Measurements from ENCODE around the gene CASP8AP2. TPM values are rescaled to one million over a fixed set of nuclear protein-coding genes. Genes with fewer than 3 reads are reported as not detected.

Gene CASP8AP2
- total RNA-seq, 4 donors from 2014 or later: 14.1 to 22.0 (median 17.9) TPM

DNA sequence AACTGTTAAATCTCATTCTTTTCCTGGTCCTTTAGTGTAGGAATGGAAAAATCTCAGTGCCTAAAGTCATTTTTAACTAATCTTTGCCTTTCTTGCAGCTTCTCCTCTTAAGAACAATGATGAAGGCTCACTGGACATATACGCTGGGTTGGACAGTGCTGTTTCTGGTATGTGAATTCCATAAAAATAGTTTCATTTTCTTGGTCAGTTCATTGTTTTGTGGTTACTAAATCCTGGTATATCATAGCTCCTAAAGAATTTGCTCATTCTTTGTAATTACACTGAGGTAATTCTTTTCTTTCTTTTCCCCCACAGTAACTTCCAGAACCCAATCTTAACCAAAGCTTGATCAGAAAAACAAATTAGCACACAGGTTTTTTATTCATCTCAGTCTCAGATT is 23.4 kb downstream of the CASP8AP2 start:
- H3K27ac ChIP-seq (replicated peaks in 1 of 4): no peak overlapping the region
- DNase-seq (ENCODE audit: extremely low spot score): no peak
- peaks cover 51 to 94% (median 70%) of the 10 kb centered on the region in 4 donors for H3K36me3 ChIP-seq
- intact Hi-C loops (cut with DNase I): no loop called here
- TF ChIP-seq POLR2A (IDR thresholded peaks at IDR 0.05; ENCODE audit: low read depth): no peak
- no peak for TF ChIP-seq EP300 (IDR thresholded peaks at IDR 0.05)
- TF ChIP-seq, protein P1, sequence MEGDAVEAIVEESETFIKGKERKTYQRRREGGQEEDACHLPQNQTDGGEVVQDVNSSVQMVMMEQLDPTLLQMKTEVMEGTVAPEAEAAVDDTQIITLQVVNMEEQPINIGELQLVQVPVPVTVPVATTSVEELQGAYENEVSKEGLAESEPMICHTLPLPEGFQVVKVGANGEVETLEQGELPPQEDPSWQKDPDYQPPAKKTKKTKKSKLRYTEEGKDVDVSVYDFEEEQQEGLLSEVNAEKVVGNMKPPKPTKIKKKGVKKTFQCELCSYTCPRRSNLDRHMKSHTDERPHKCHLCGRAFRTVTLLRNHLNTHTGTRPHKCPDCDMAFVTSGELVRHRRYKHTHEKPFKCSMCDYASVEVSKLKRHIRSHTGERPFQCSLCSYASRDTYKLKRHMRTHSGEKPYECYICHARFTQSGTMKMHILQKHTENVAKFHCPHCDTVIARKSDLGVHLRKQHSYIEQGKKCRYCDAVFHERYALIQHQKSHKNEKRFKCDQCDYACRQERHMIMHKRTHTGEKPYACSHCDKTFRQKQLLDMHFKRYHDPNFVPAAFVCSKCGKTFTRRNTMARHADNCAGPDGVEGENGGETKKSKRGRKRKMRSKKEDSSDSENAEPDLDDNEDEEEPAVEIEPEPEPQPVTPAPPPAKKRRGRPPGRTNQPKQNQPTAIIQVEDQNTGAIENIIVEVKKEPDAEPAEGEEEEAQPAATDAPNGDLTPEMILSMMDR (IDR thresholded peaks at IDR 0.05): no peak
- no peak for TF ChIP-seq POLR2AphosphoS5 (IDR thresholded peaks at IDR 0.05)
- no peaks in the 10 kb centered on the region for H3K9me3 ChIP-seq
- H3K27me3 ChIP-seq: no peaks in the 10 kb centered on the region
- no peaks in the 10 kb centered on the region for H3K4me1 ChIP-seq
- no peak overlapping the region for H3K4me3 ChIP-seq
- 79% methylated on average over 1 of the region's 1 CpG for WGBS

DNA sequence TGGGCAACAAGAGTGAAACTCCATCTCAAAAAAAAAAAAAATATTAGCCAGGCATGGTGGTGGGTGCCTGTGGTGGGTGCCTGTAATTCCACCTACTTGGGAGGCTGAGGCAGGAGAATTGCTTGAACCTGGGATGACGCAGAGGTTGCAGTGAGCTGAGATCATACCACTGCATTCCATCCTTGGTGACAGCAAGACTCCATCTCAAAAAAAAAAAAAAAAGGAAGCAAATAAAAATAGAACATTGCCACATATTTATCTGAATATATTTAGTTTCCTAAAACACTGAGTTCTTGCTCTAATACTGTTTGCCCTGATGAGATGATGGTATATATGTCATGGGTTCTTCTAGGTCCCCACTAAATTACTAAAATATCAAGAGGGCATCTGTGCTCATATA is 28.4 kb downstream of the CASP8AP2 start:
- intact Hi-C loops (cut with DNase I): no loop called here
- peaks cover 69 to 100% (median 89%) of the 10 kb centered on the region in 4 donors for H3K36me3 ChIP-seq
- 87% methylated on average over 1 of the region's 1 CpG for WGBS

DNA sequence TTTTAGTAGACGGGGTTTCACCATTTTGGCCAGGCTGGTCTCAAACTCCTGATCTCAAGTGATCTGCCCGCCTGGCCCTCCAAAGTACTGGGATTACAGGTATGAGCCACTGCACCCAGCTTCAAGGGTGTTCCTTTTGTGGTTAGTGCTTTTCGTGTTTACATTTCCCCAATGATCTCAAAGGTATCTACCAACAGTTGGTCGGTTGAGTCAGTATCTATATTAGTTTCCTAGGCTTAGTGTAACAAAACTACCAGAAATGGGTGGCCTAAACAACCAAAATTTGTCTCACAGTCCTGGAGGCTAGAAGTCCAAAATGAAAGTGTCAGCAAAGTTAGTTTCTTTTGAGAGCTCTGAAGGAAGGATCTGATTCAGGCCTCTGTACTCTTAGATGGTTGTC is 30.1 kb downstream of the CASP8AP2 start:
- Histone ChIP-seq H3K4me1 (no peaks in the 10 kb centered on the region), H3K9me3 (no peaks in the 10 kb centered on the region), H3K27me3 (no peaks in the 10 kb centered on the region), H3K4me3 (no peak overlapping the region), H3K36me3 (peaks cover 54 to 100% (median 83%) of the 10 kb centered on the region in 4 donors), H3K27ac (replicated peaks in 1 of 4) (no peak overlapping the region)
- TF ChIP-seq EP300 (IDR thresholded peaks at IDR 0.05) (no peak), POLR2AphosphoS5 (IDR thresholded peaks at IDR 0.05) (no peak), POLR2A (IDR thresholded peaks at IDR 0.05; ENCODE audit: low read depth) (no peak)
- TF ChIP-seq, protein P1 (IDR thresholded peaks at IDR 0.05): no peak
- 97% methylated on average over 4 of the region's 4 CpGs for WGBS
- no peak for DNase-seq (ENCODE audit: extremely low spot score)
- intact Hi-C loops (cut with DNase I): no loop called here

More for the DNA sequence above, 28.4 kb downstream of the CASP8AP2 start:
- Histone ChIP-seq H3K27ac (replicated peaks in 1 of 4) (no peak overlapping the region), H3K4me3 (no peak overlapping the region), H3K4me1 (no peaks in the 10 kb centered on the region), H3K9me3 (no peaks in the 10 kb centered on the region), H3K27me3 (no peaks in the 10 kb centered on the region)
- TF ChIP-seq POLR2AphosphoS5 (IDR thresholded peaks at IDR 0.05): no peak
- TF ChIP-seq, protein P1 (IDR thresholded peaks at IDR 0.05): no peak
- no peak for TF ChIP-seq POLR2A (IDR thresholded peaks at IDR 0.05; ENCODE audit: low read depth)
- no peak for TF ChIP-seq EP300 (IDR thresholded peaks at IDR 0.05)
- DNase-seq (ENCODE audit: extremely low spot score): no peak

DNA sequence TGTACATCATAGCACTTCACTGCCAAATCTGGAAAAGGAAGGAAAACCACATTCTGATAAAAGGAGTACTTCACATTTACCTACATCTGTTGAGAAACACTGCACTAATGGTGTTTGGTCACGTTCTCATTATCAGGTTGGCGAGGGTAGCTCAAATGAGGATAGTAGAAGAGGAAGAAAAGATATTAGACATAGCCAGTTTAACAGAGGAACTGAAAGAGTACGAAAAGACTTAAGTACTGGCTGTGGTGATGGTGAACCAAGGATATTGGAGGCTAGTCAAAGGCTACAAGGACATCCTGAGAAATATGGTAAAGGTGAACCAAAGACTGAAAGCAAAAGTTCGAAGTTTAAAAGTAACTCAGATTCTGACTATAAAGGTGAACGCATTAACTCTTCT is 32.6 kb downstream of the CASP8AP2 start:
- no peaks in the 10 kb centered on the region for H3K4me1 ChIP-seq
- no peaks in the 10 kb centered on the region for H3K27me3 ChIP-seq
- H3K36me3 ChIP-seq: peaks cover 45 to 100% (median 76%) of the 10 kb centered on the region in 4 donors
- DNase-seq (ENCODE audit: extremely low spot score): no peak
- intact Hi-C loops (cut with DNase I): no loop called here
- WGBS: 95% methylated on average over 5 of the region's 5 CpGs
- H3K4me3 ChIP-seq: no peak overlapping the region
- H3K9me3 ChIP-seq: no peaks in the 10 kb centered on the region
- TF ChIP-seq POLR2A (IDR thresholded peaks at IDR 0.05; ENCODE audit: low read depth) (no peak), EP300 (IDR thresholded peaks at IDR 0.05) (no peak), POLR2AphosphoS5 (IDR thresholded peaks at IDR 0.05) (no peak)
- TF ChIP-seq, protein P1 (IDR thresholded peaks at IDR 0.05): no peak
- H3K27ac ChIP-seq (replicated peaks in 1 of 4): no peak overlapping the region

DNA sequence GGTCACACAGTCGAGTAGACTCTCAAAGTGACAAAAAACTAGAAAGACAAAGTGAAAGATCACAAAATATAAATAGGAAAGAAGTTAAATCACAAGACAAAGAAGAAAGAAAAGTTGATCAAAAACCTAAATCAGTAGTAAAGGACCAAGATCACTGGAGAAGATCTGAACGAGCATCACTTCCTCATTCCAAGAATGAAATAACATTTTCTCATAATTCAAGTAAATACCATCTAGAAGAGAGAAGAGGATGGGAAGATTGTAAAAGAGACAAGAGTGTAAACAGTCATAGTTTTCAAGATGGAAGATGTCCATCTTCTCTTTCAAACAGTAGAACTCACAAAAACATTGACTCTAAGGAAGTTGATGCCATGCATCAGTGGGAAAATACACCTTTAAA is 33.0 kb downstream of the CASP8AP2 start:
- Histone ChIP-seq H3K9me3 (no peaks in the 10 kb centered on the region), H3K4me3 (no peak overlapping the region), H3K36me3 (peaks cover 41 to 100% (median 75%) of the 10 kb centered on the region in 4 donors), H3K27me3 (no peaks in the 10 kb centered on the region), H3K4me1 (no peaks in the 10 kb centered on the region), H3K27ac (replicated peaks in 1 of 4) (no peak overlapping the region)
- DNase-seq (ENCODE audit: extremely low spot score): no peak
- 89% methylated on average over 2 of the region's 2 CpGs for WGBS
- intact Hi-C loops (cut with DNase I): no loop called here
- TF ChIP-seq, protein P1 (IDR thresholded peaks at IDR 0.05): no peak
- TF ChIP-seq EP300 (IDR thresholded peaks at IDR 0.05) (no peak), POLR2A (IDR thresholded peaks at IDR 0.05; ENCODE audit: low read depth) (no peak), POLR2AphosphoS5 (IDR thresholded peaks at IDR 0.05) (no peak)

All from esophagus muscularis mucosa (tissue), 4 donors.